ENCODE results near the gene CYP27B1.

The CYP27B1 gene

GRCh38 chr12:57766464-57767304, at the start of gene CYP27B1:
Gene CYP27B1, minus strand, starts transcription at chr12:57767078. Its CDS starts 37 bp downstream, at chr12:57767041.
- DNase-seq (ENCODE audit: low read depth in 2 of 2), result no peak

GRCh38 chr12:57816001-57816854, 49.4 kb upstream of the CYP27B1 start:
- DNase-seq (ENCODE audit: low read depth in 2 of 2), result no peak

GRCh38 chr12:57815177-57816000, 48.5 kb upstream of the CYP27B1 start:
- no peak for DNase-seq (ENCODE audit: low read depth in 2 of 2)

GRCh38 chr12:57813971-57814772, 47.3 kb upstream of the CYP27B1 start:
- DNase-seq (ENCODE audit: low read depth in 2 of 2), result no peak

- DNase-seq (ENCODE audit: low read depth in 2 of 2), result no peak
These were observed 46.5 kb upstream of the CYP27B1 start for GRCh38 chr12:57813111-57813970.

- DNase-seq (ENCODE audit: low read depth in 2 of 2), result no peak
These were observed 44.3 kb upstream of the CYP27B1 start for GRCh38 chr12:57811028-57811755.

- DNase-seq (ENCODE audit: low read depth in 2 of 2), result no peak
These were observed 43.6 kb upstream of the CYP27B1 start for GRCh38 chr12:57810450-57810849.

GRCh38 chr12:57809425-57809824, 42.5 kb upstream of the CYP27B1 start:
- no peak for DNase-seq (ENCODE audit: low read depth in 2 of 2)

GRCh38 chr12:57808351-57808750, 41.5 kb upstream of the CYP27B1 start:
- no peak for DNase-seq (ENCODE audit: low read depth in 2 of 2)

GRCh38 chr12:57807285-57807684, 40.4 kb upstream of the CYP27B1 start:
- DNase-seq (ENCODE audit: low read depth in 2 of 2), result no peak

GRCh38 chr12:57806677-57807076, 39.8 kb upstream of the CYP27B1 start:
- no peak for DNase-seq (ENCODE audit: low read depth in 2 of 2)

GRCh38 chr12:57803319-57803893, 36.5 kb upstream of the CYP27B1 start:
- no peak for DNase-seq (ENCODE audit: low read depth in 2 of 2)

- DNase-seq (ENCODE audit: low read depth in 2 of 2), result no peak
These were observed 35.7 kb upstream of the CYP27B1 start for GRCh38 chr12:57802607-57803006.

GRCh38 chr12:57800965-57801364, 34.1 kb upstream of the CYP27B1 start:
- DNase-seq (ENCODE audit: low read depth in 2 of 2), result no peak

GRCh38 chr12:57797933-57798332, 31.1 kb upstream of the CYP27B1 start:
- no peak for DNase-seq (ENCODE audit: low read depth in 2 of 2)

- no peak for DNase-seq (ENCODE audit: low read depth in 2 of 2)
These were observed 30.1 kb upstream of the CYP27B1 start for GRCh38 chr12:57796996-57797395.

GRCh38 chr12:57795354-57795753, 28.5 kb upstream of the CYP27B1 start:
- no peak for DNase-seq (ENCODE audit: low read depth in 2 of 2)

GRCh38 chr12:57793920-57794319, 27.0 kb upstream of the CYP27B1 start:
- no peak for DNase-seq (ENCODE audit: low read depth in 2 of 2)

- DNase-seq (ENCODE audit: low read depth in 2 of 2), result no peak
These were observed 17.0 kb upstream of the CYP27B1 start for GRCh38 chr12:57783861-57784260.
